Gastroesophageal sphincter (tissue), 3 donors: Measurements from ENCODE around the gene CCDC85C.

ENCODE experiments used
- EP300 ChIP-seq: sonication (generic); formaldehyde crosslinking; IDR thresholded peaks from one replicate; pipeline ENCODE4 v1.6.1; 2017; ENCODE audit warnings: antibody characterized with exemption, mild to moderate bottlenecking
- POLR2A ChIP-seq, 2 donors: fragments of 450-650 bp; IDR thresholded peaks; one replicate each; pipeline ENCODE4 v1.6.1; 2017; ENCODE audit warnings: antibody characterized with exemption in 2 of 2, mild to moderate bottlenecking in 2 of 2, moderate library complexity in 1 of 2
- POLR2AphosphoS5 ChIP-seq: sonication (generic); formaldehyde crosslinking; IDR thresholded peaks from one replicate; pipeline ENCODE4 v1.6.1; 2017; ENCODE audit warnings: antibody characterized with exemption
- TF ChIP-seq, protein P1 (sequence below), 4 experiments: fragments of 200-600 bp in 2 of 4; fragments of 450-650 bp in 2 of 4; sonication (generic) in 1 of 4; IDR thresholded peaks; one replicate each; pipeline ENCODE4 v1.5.1; 2017 to 2019; ENCODE audit warnings: antibody characterized with exemption in 4 of 4, mild to moderate bottlenecking in 2 of 4, moderate library complexity in 2 of 4

DNA sequence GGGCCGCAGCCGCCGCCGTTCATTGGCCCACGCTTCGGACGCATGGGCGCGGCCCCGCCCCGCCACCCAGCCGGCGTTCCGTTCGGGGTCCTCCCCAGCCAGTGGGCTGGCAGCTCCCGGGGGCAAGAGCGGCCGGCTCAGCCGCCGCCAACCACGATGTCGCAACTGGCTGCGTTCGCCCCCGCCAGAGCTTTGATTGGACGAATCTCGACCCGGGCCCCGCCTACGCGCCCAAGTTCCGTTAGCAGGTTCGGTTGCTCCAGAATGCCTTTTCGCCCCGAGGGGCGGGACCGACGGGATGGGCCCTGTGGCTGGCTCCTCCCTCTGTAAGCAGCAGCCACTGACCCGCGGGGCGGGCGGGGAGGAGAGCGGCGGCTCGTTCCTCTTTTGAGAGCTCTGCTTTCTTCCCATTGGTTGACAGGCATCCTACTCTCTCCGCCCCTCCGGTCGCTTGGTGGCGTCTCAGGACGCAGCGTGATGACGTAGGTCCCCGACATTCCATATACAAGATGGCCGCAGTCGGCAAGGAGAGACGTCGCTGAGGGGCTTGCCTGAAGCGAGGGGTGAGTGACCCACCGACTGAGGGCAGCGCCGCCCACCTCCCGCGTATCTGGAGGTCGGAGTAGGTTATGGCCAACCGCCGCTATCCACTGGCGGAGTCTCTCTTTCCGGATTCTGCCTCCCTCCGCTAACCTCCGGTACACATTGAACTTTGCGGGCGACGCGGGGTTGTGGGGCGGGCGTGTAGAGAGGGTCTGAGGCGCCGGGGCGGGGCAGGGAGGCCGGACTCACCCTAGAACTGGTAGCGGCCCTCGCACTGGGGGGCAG is 122.9 kb downstream of the CCDC85C start, which contains the start of gene CCNK:
- TF ChIP-seq POLR2AphosphoS5: peak; percentile 99
- no peak for TF ChIP-seq EP300
- TF ChIP-seq, protein P1, sequence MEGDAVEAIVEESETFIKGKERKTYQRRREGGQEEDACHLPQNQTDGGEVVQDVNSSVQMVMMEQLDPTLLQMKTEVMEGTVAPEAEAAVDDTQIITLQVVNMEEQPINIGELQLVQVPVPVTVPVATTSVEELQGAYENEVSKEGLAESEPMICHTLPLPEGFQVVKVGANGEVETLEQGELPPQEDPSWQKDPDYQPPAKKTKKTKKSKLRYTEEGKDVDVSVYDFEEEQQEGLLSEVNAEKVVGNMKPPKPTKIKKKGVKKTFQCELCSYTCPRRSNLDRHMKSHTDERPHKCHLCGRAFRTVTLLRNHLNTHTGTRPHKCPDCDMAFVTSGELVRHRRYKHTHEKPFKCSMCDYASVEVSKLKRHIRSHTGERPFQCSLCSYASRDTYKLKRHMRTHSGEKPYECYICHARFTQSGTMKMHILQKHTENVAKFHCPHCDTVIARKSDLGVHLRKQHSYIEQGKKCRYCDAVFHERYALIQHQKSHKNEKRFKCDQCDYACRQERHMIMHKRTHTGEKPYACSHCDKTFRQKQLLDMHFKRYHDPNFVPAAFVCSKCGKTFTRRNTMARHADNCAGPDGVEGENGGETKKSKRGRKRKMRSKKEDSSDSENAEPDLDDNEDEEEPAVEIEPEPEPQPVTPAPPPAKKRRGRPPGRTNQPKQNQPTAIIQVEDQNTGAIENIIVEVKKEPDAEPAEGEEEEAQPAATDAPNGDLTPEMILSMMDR (IDR thresholded peaks at IDR 0.05): no peak
- TF ChIP-seq POLR2A (IDR thresholded peaks at IDR 0.05): peak; percentile 94 to 96
